Cardiac muscle cell (in vitro differentiated cells and primary cell): Measurements from ENCODE around the gene HOXA3. TPM values are rescaled to one million over a fixed set of nuclear protein-coding genes. Genes with fewer than 3 reads are reported as not detected.

ENCODE experiments used
- DNase-seq, 2 donors: peaks; one replicate each; pipeline versions ENCODE4 v3.0.0 to v3.0.0-alpha.2; 2010 to 2017; ENCODE audit warnings: low read depth in 1 of 2, low spot score in 1 of 2
- H3K27ac ChIP-seq: fragments of 200-600 bp; sonication (generic); 2 replicates; pipeline ENCODE4 v1.5.1; 2016
- H3K27me3 ChIP-seq: fragments of 200-600 bp; sonication (generic); 2 replicates; pipeline ENCODE4 v1.6.0; 2016; ENCODE audit warnings: control low read depth
- H3K36me3 ChIP-seq: fragments of 200-600 bp; sonication (generic); 2 replicates; pipeline ENCODE4 v1.5.1; 2016; ENCODE audit warnings: control low read depth
- H3K4me1 ChIP-seq: fragments of 200-600 bp; sonication (generic); 2 replicates; pipeline ENCODE4 v1.8.1; 2017; ENCODE audit warnings: low read depth, mild to moderate bottlenecking, mixed run types
- H3K4me3 ChIP-seq: fragments of 200-600 bp; sonication (generic); 2 replicates; pipeline ENCODE4 v1.5.1; 2016; ENCODE audit warnings: mild to moderate bottlenecking
- H3K9me3 ChIP-seq: fragments of 200-600 bp; sonication (generic); 2 replicates; pipeline ENCODE4 v1.5.1; 2017; ENCODE audit warnings: low read depth, mild to moderate bottlenecking, control low read depth
- CTCF ChIP-seq: IDR thresholded peaks from 2 replicates; pipeline ENCODE4 v1.5.1; 2012; ENCODE audit warnings: low read depth, mild to moderate bottlenecking, low read length
- polyA plus RNA-seq: library from polyadenylated mRNA; unstranded; fragments of >200 nt; fragmentation: Nextera tagmentation; extraction: Ambion mirVana; gene quantifications from 2 replicates; pipeline ENCODE4 v1.2.1, GENCODE V29; 2016
- total RNA-seq: library from RNA; depleted of rRNA; stranded (reverse); fragments of >200 nt; gene quantifications from 2 replicates; pipeline ENCODE4 v1.2.3, GENCODE V29; 2016

Gene HOXA3
- total and polyA plus RNA-seq, 2 experiments from 2014 or later, result 1.4 to 9.4 TPM

- H3K9me3 ChIP-seq, result no peaks in the 10 kb centered on the region
- DNase-seq, result peak in 1 of 2 donors; percentile 28
- H3K27me3 ChIP-seq, result peaks cover 37% of the 10 kb centered on the region
These were observed 71.4 kb downstream of the HOXA3 start for GRCh38 chr7:27080844-27081436.

GRCh38 chr7:27079234-27079975, 73.0 kb downstream of the HOXA3 start:
- Histone ChIP-seq H3K36me3 (no peaks in the 10 kb centered on the region), H3K27ac (no peak overlapping the region), H3K4me3 (no peak overlapping the region), H3K27me3 (peaks cover 22% of the 10 kb centered on the region), H3K4me1 (peaks cover 7% of the 10 kb centered on the region), H3K9me3 (no peaks in the 10 kb centered on the region)
- no peak for TF ChIP-seq CTCF
- DNase-seq, result no peak

More at GRCh38 chr7:27080844-27081436, 71.4 kb downstream of the HOXA3 start:
- no peak overlapping the region for H3K27ac ChIP-seq
- H3K4me1 ChIP-seq, result peaks cover 7% of the 10 kb centered on the region
- no peak for TF ChIP-seq CTCF
- H3K4me3 ChIP-seq, result no peak overlapping the region
- H3K36me3 ChIP-seq, result no peaks in the 10 kb centered on the region

- no peak for TF ChIP-seq CTCF
These were observed 73.7 kb downstream of the HOXA3 start for GRCh38 chr7:27078616-27079233.

GRCh38 chr7:27073076-27073475, 79.3 kb downstream of the HOXA3 start:
- H3K36me3 ChIP-seq, result no peaks in the 10 kb centered on the region
- H3K4me1 ChIP-seq, result peaks cover 8% of the 10 kb centered on the region
- no peaks in the 10 kb centered on the region for H3K9me3 ChIP-seq
- no peak for TF ChIP-seq CTCF
- DNase-seq, result no peak
- no peaks in the 10 kb centered on the region for H3K27me3 ChIP-seq
- no peak overlapping the region for H3K27ac ChIP-seq
- no peak overlapping the region for H3K4me3 ChIP-seq

More at GRCh38 chr7:27078616-27079233, 73.7 kb downstream of the HOXA3 start:
- H3K27ac ChIP-seq, result no peak overlapping the region
- no peak overlapping the region for H3K4me3 ChIP-seq
- H3K9me3 ChIP-seq, result no peaks in the 10 kb centered on the region
- H3K4me1 ChIP-seq, result peaks cover 7% of the 10 kb centered on the region
- no peaks in the 10 kb centered on the region for H3K36me3 ChIP-seq
- DNase-seq, result no peak
- H3K27me3 ChIP-seq, result peaks cover 15% of the 10 kb centered on the region

- Histone ChIP-seq H3K4me1 (peaks cover 8% of the 10 kb centered on the region), H3K27ac (no peak overlapping the region), H3K4me3 (no peak overlapping the region), H3K36me3 (no peaks in the 10 kb centered on the region), H3K9me3 (no peaks in the 10 kb centered on the region), H3K27me3 (no peaks in the 10 kb centered on the region)
- DNase-seq, result no peak
- no peak for TF ChIP-seq CTCF
These were observed 80.6 kb downstream of the HOXA3 start for GRCh38 chr7:27071622-27072390.
